H1 (cell line): ENCODE data around the gene SEL1L. TPM values are rescaled to one million over a fixed set of nuclear protein-coding genes. Genes with fewer than 3 reads are reported as not detected.

ENCODE experiments used
- CTCF ChIA-PET: fragments of 300-600 bp; sonication (Branson Sonifier 250); formaldehyde crosslinking; loops from one replicate; lab custom pipeline; 2021; ENCODE audit not compliant: partially characterized antibody; lab: Charles Lee
- POLR2A ChIA-PET: fragments of 300-600 bp; sonication (Branson Sonifier 250); formaldehyde crosslinking; loops from one replicate; lab custom pipeline; 2021; ENCODE audit warnings: inconsistent platforms; ENCODE audit not compliant: partially characterized antibody; lab: Charles Lee
- DNase-seq, 2 experiments: peaks; one replicate each; pipeline versions ENCODE4 v3.0.0 to v3.0.0-alpha.2; 2010 to 2022; ENCODE audit warnings: low spot score in 2 of 2, low read depth in 1 of 2, mixed read lengths in 1 of 2
- FAIRE-seq: peaks from 2 replicates; lab custom pipeline; 2011; peaks lifted over from hg19 to GRCh38; lab: Jason Lieb, UNC
- H2AFZ ChIP-seq: 2 replicates; pipeline ENCODE4 v1.8.1; 2012; ENCODE audit warnings: low read length, inconsistent platforms
- H2AK5ac ChIP-seq: 2 replicates; pipeline ENCODE4 v1.6.1; 2013; ENCODE audit warnings: low read depth, low read length
- H2BK120ac ChIP-seq: replicated peaks from 2 replicates; pipeline ENCODE3; 2013; ENCODE audit warnings: low read depth, low read length, inconsistent platforms
- H2BK12ac ChIP-seq: 2 replicates; pipeline ENCODE4 v1.6.1; 2013; ENCODE audit warnings: low read depth, low read length
- H2BK15ac ChIP-seq: 2 replicates; pipeline ENCODE4 v1.6.1; 2013; ENCODE audit warnings: low read length
- H2BK20ac ChIP-seq: 2 replicates; pipeline ENCODE4 v1.6.1; 2013; ENCODE audit warnings: low read length
- H2BK5ac ChIP-seq: 2 replicates; pipeline ENCODE4 v1.6.1; 2013; ENCODE audit warnings: low read depth, low read length
- H3K14ac ChIP-seq: 2 replicates; pipeline ENCODE4 v1.6.1; 2013; ENCODE audit warnings: inconsistent platforms; ENCODE audit not compliant: insufficient read length
- H3K18ac ChIP-seq: 2 replicates; pipeline ENCODE4 v1.6.1; 2013; ENCODE audit warnings: low read length; ENCODE audit errors: extremely low read depth
- H3K23ac ChIP-seq: 2 replicates; pipeline ENCODE4 v1.6.1; 2013; ENCODE audit warnings: inconsistent platforms; ENCODE audit not compliant: insufficient read length
- H3K23me2 ChIP-seq: 2 replicates; pipeline ENCODE4 v1.6.1; 2013; ENCODE audit warnings: low read depth, low read length
- H3K27ac ChIP-seq: 2 replicates; pipeline ENCODE4 v1.6.1; 2011; ENCODE audit warnings: low read depth, low read length, inconsistent platforms
- H3K27me3 ChIP-seq, 4 experiments: replicated peaks in 1 of 4; 1 replicate in 1 of 4; 2 replicates in 3 of 4; pipeline versions ENCODE4 v1.6.1 to v1.8.1; 2011 to 2013; ENCODE audit warnings: low read length in 3 of 4, mild to moderate bottlenecking in 3 of 4, inconsistent platforms in 2 of 4, mixed read lengths in 2 of 4, moderate library complexity in 1 of 4; ENCODE audit not compliant: control insufficient read depth in 3 of 4, insufficient read depth in 3 of 4; ENCODE audit errors: extremely low read depth in 1 of 4
- H3K36me3 ChIP-seq, 4 experiments: 2 replicates each; pipeline versions ENCODE4 v1.6.1 to v1.8.1; 2011 to 2013; ENCODE audit warnings: mild to moderate bottlenecking in 4 of 4, low read length in 3 of 4, moderate library complexity in 2 of 4, control low read depth in 1 of 4, inconsistent platforms in 1 of 4; ENCODE audit not compliant: insufficient read depth in 4 of 4, control insufficient read depth in 2 of 4
- H3K4ac ChIP-seq: replicated peaks from 2 replicates; pipeline ENCODE3; 2013; ENCODE audit warnings: low read length, low read depth, mixed read lengths, inconsistent platforms; ENCODE audit not compliant: insufficient read length
- H3K4me1 ChIP-seq, 4 experiments: replicated peaks in 1 of 4; 1 replicate in 1 of 4; 2 replicates in 3 of 4; pipeline versions ENCODE4 v1.6.1 to v1.8.1; 2011 to 2013; ENCODE audit warnings: low read length in 3 of 4, inconsistent platforms in 2 of 4, mixed read lengths in 1 of 4; ENCODE audit not compliant: insufficient read depth in 4 of 4, control insufficient read depth in 3 of 4
- H3K4me2 ChIP-seq, 2 experiments: 2 replicates each; pipeline versions ENCODE4 v1.6.1 to v1.8.1; 2011 to 2013; ENCODE audit warnings: low read depth in 2 of 2, low read length in 2 of 2, control low read depth in 1 of 2, inconsistent platforms in 1 of 2, mild to moderate bottlenecking in 1 of 2; ENCODE audit not compliant: insufficient read depth in 1 of 2
- H3K4me3 ChIP-seq, 4 experiments: fragments of 200-600, 300-600 bp in 1 of 4; sonication (generic), shearing (Covaris generic), sonication (Bioruptor Twin) in 1 of 4; 2 replicates each; pipeline versions ENCODE4 v1.5.1 to v1.8.1; 2011 to 2016; ENCODE audit warnings: low read length in 4 of 4, low read depth in 3 of 4, control low read depth in 2 of 4, inconsistent platforms in 2 of 4, mild to moderate bottlenecking in 2 of 4, mixed read lengths in 1 of 4, moderate library complexity in 1 of 4; ENCODE audit not compliant: insufficient read depth in 2 of 4; ENCODE audit errors: extremely low read depth in 1 of 4
- H3K56ac ChIP-seq: replicated peaks from 2 replicates; pipeline ENCODE3; 2013; ENCODE audit warnings: low read depth, mild to moderate bottlenecking, mixed read lengths, low read length, inconsistent platforms; ENCODE audit not compliant: insufficient read length
- H3K79me1 ChIP-seq: 2 replicates; pipeline ENCODE4 v1.6.1; 2013; ENCODE audit warnings: low read depth, low read length, control low read depth
- H3K79me2 ChIP-seq, 2 experiments: 2 replicates each; pipeline versions ENCODE4 v1.6.1 to v1.8.1; 2012 to 2013; ENCODE audit warnings: low read length in 2 of 2, mild to moderate bottlenecking in 2 of 2, inconsistent platforms in 1 of 2; ENCODE audit not compliant: insufficient read depth in 2 of 2, control insufficient read depth in 1 of 2
- H3K9ac ChIP-seq, 4 experiments: replicated peaks in 1 of 4; 1 replicate in 1 of 4; 2 replicates in 3 of 4; pipeline versions ENCODE4 v1.6.1 to v1.8.1; 2011 to 2013; ENCODE audit warnings: low read depth in 3 of 4, low read length in 3 of 4, control low read depth in 2 of 4, mild to moderate bottlenecking in 2 of 4, moderate library complexity in 2 of 4, inconsistent platforms in 1 of 4; ENCODE audit errors: extremely low read depth in 1 of 4
- H3K9me3 ChIP-seq, 2 experiments: 2 replicates each; pipeline versions ENCODE4 v1.6.1 to v1.8.1; 2012 to 2013; ENCODE audit warnings: mild to moderate bottlenecking in 2 of 2, moderate library complexity in 2 of 2, control low read depth in 1 of 2, inconsistent platforms in 1 of 2, low read depth in 1 of 2, low read length in 1 of 2, mixed read lengths in 1 of 2; ENCODE audit not compliant: insufficient read depth in 2 of 2
- H4K20me1 ChIP-seq, 2 experiments: replicated peaks in 1 of 2; 2 replicates each; pipeline versions ENCODE3 to v1.8.1; 2011 to 2013; ENCODE audit warnings: inconsistent platforms in 2 of 2, low read length in 2 of 2, mild to moderate bottlenecking in 1 of 2; ENCODE audit not compliant: insufficient read depth in 2 of 2, control insufficient read depth in 1 of 2
- H4K5ac ChIP-seq: 2 replicates; pipeline ENCODE4 v1.6.1; 2013; ENCODE audit warnings: low read length, low read depth, mixed read lengths, inconsistent platforms; ENCODE audit not compliant: insufficient read length
- H4K8ac ChIP-seq: 2 replicates; pipeline ENCODE4 v1.8.0; 2013; ENCODE audit warnings: mild to moderate bottlenecking, moderate library complexity, low read length, inconsistent platforms; ENCODE audit not compliant: insufficient read depth; ENCODE audit errors: extremely low read depth
- H4K91ac ChIP-seq: replicated peaks from 2 replicates; pipeline ENCODE3; 2013; ENCODE audit warnings: low read length, mixed read lengths, inconsistent platforms; ENCODE audit not compliant: insufficient read length
- BCL11A ChIP-seq, 2 experiments: IDR thresholded peaks; one replicate each; pipeline ENCODE4 v1.6.1; 2011; ENCODE audit warnings: low read depth in 2 of 2, low read length in 2 of 2, mild to moderate bottlenecking in 2 of 2
- BRCA1 ChIP-seq: IDR thresholded peaks from 2 replicates; pipeline ENCODE4 v1.6.1; 2012; ENCODE audit warnings: low read depth, low read length, improper control_type of control experiment
- CBX5 ChIP-seq: fragments of 300-800, 300-1000 bp; sonication (generic); IDR thresholded peaks from 2 replicates; pipeline ENCODE4 v1.7.1; 2016; ENCODE audit warnings: antibody characterized with exemption, low read length, low read depth
- E2F6 ChIP-seq: IDR thresholded peaks from 2 replicates; pipeline ENCODE4 v1.6.1; 2012; ENCODE audit warnings: inconsistent platforms
- HDAC2 ChIP-seq, 2 experiments: fragments of 300-600 bp in 1 of 2; sonication (generic) in 1 of 2; IDR thresholded peaks; 2 replicates each; pipeline ENCODE4 v1.6.1; 2011 to 2012; ENCODE audit warnings: low read depth in 2 of 2, low read length in 2 of 2, mild to moderate bottlenecking in 2 of 2, moderate library complexity in 2 of 2, borderline replicate concordance in 1 of 2, inconsistent platforms in 1 of 2
- KDM5A ChIP-seq: fragments of 200-600 bp; IDR thresholded peaks from 2 replicates; pipeline ENCODE4 v1.7.1; 2012; ENCODE audit warnings: mild to moderate bottlenecking, low read length, inconsistent platforms, mixed read lengths
- MAFK ChIP-seq: IDR thresholded peaks from 2 replicates; pipeline ENCODE4 v1.6.1; 2012; ENCODE audit warnings: low read depth, mild to moderate bottlenecking, improper control_type of control experiment, low read length
- MAX ChIP-seq: IDR thresholded peaks from 2 replicates; pipeline ENCODE4 v1.6.1; 2012; ENCODE audit warnings: inconsistent platforms
- PHF8 ChIP-seq: fragments of 200-600 bp; sonication (generic); conservative IDR thresholded peaks from 2 replicates; pipeline ENCODE4 v1.7.1; 2012; ENCODE audit warnings: low read depth, mild to moderate bottlenecking, inconsistent platforms, low read length, moderate library complexity
- POLR2A ChIP-seq, 2 experiments: IDR thresholded peaks; 1 replicate in 1 of 2; 2 replicates in 1 of 2; pipeline ENCODE4 v1.6.1; 2011; ENCODE audit warnings: low read depth in 2 of 2, low read length in 2 of 2, mild to moderate bottlenecking in 2 of 2; ENCODE audit errors: control extremely low read depth in 1 of 2
- SP2 ChIP-seq: IDR thresholded peaks from 2 replicates; pipeline ENCODE4 v1.6.1; 2012; ENCODE audit warnings: mild to moderate bottlenecking, low read length, inconsistent platforms
- TAF1 ChIP-seq: IDR thresholded peaks from 2 replicates; pipeline ENCODE4 v1.6.1; 2011; ENCODE audit warnings: mild to moderate bottlenecking, low read depth, low read length
- TAF7 ChIP-seq: optimal IDR thresholded peaks from 2 replicates; pipeline ENCODE3; 2011; ENCODE audit warnings: low read depth, mild to moderate bottlenecking, inconsistent platforms, low read length, moderate library complexity, borderline replicate concordance
- WGBS, 2 experiments: shearing (Covaris generic) in 1 of 2; methylation state at CpG; one replicate each; pipeline versions ENCODE4 v1.1.6 to v1.1.7; 2013 to 2015; ENCODE audit warnings: low lambda C conversion rate in 2 of 2, mixed read lengths in 2 of 2, inconsistent platforms in 1 of 2, low coverage in 1 of 2, missing lambda C conversion rate in 1 of 2; ENCODE audit not compliant: insufficient replicate concordance in 2 of 2, insufficient coverage in 1 of 2, insufficient read length in 1 of 2; ENCODE audit errors: extremely low coverage in 1 of 2, missing lambda C conversion rate in 1 of 2; 5-methylcytosine and 5-hydroxymethylcytosine counted together
- polyA plus RNA-seq, 7 experiments: library from polyadenylated mRNA; depleted of rRNA in 3 of 7; stranded (reverse) in 5 of 7; unstranded in 2 of 7; fragments of >200 nt in 5 of 7; fragments of 200-250 nt in 2 of 7; gene quantifications; 1 replicate in 5 of 7; 2 replicates in 1 of 7; 4 replicates in 1 of 7; pipeline versions ENCODE4 v1.2.1 to v1.2.3, GENCODE V29; 2011 to 2013; ENCODE audit warnings: missing spikeins in 2 of 7, mixed read lengths in 2 of 7
- total RNA-seq: library from RNA; stranded (reverse); fragmentation: NEBNext Ultra II Directional; extraction: Animal tissue kit (Norgen Biotek cat#: 25700); gene quantifications from 2 replicates; pipeline ENCODE4 v1.2.1, GENCODE V29; 2021

Gene SEL1L
- total and polyA plus RNA-seq, 2 of the 8 experiments (the other 6 are each of a cell fraction or from before 2014, with no cell fraction given), result 4.3 to 34.9 TPM

- Histone ChIP-seq H3K4me2 (peak overlapping the region; percentile 74 to 96; a peak in 3 of 4 replicates), H2BK120ac (no peak overlapping the region), H2AK5ac (no peak overlapping the region), H4K91ac (no peak overlapping the region), H4K8ac (no peak overlapping the region), H3K56ac (no peak overlapping the region), H3K4ac (no peak overlapping the region), H3K4me3 (peak overlapping the region in 2 of 4 experiments; percentile 50 to 86; a peak in 3 of 8 replicates), H3K23me2 (peaks cover 13% of the 10 kb centered on the region), H3K27ac (no peak overlapping the region), H3K23ac (no peak overlapping the region), H3K18ac (no peak overlapping the region), H2AFZ (no peak overlapping the region), H4K5ac (no peak overlapping the region), H3K4me1 (peaks cover 7 to 16% (median 13%) of the 10 kb centered on the region in 4 experiments), H3K14ac (no peak overlapping the region), H3K79me2 (peaks cover 0 to 29% of the 10 kb centered on the region in 2 experiments; a peak in 2 of 4 replicates), H2BK12ac (no peak overlapping the region), H2BK15ac (no peak overlapping the region), H3K9me3 (no peaks in the 10 kb centered on the region), H3K27me3 (peaks cover 1 to 14% (median 9%) of the 10 kb centered on the region in 4 experiments; a peak in 6 of 7 replicates), H2BK5ac (no peak overlapping the region), H3K9ac (no peak overlapping the region), H3K79me1 (peaks cover 7% of the 10 kb centered on the region; the same call in 1 of the 2 replicates), H2BK20ac (no peak overlapping the region), H3K36me3 (no peaks in the 10 kb centered on the region; a peak in 1 of 8 replicates), H4K20me1 (peaks cover 0 to 2% of the 10 kb centered on the region in 2 experiments)
- DNase-seq (no peak), FAIRE-seq (no peak)
- CTCF ChIA-PET, result interaction anchor here (0.9 to 2.7 kb wide), 7 partner anchors 9 to 168 kb away, joined by 3 to 13 read pairs (median 3); no protein-coding TSS in a partner anchor
- POLR2A ChIA-PET, result interaction anchor here (1.0 to 1.3 kb wide), 2 partner anchors 136 to 185 kb away, joined by 3 to 4 read pairs; no protein-coding TSS in a partner anchor
- WGBS, 2 experiments, result 89% methylated on average over 4 of the region's 4 CpGs; no CpG with 5 or more reads in 1 of the 2 experiments
- TF ChIP-seq MAFK (no peak), CBX5 (no peak), PHF8 (no peak), BCL11A (IDR thresholded peaks at IDR 0.05; ENCODE audit: low read depth in 2 of 2, low read length in 2 of 2) (no peak), HDAC2 (IDR thresholded peaks at IDR 0.05; ENCODE audit: borderline replicate concordance in 1 of 2, low read depth in 2 of 2, low read length in 2 of 2) (no peak), SP2 (no peak), POLR2A (IDR thresholded peaks at IDR 0.05; ENCODE audit: control extremely low read depth in 1 of 2, low read depth in 2 of 2, low read length in 2 of 2) (no peak), E2F6 (no peak), TAF7 (no peak), TAF1 (no peak), BRCA1 (no peak), MAX (no peak), KDM5A (no peak)
Measured at GRCh38 chr14:81437244-81437643, 96.4 kb downstream of the SEL1L start.
